Natural killer cell (primary cell): ENCODE results near the gene CHEK1. TPM values are rescaled to one million over a fixed set of nuclear protein-coding genes. Genes with fewer than 3 reads are reported as not detected.

Experiments used
- ATAC-seq, 3 donors: fragments of 150-1000 bp in 2 of 3; fragments of 200-7000 bp in 1 of 3; cut with Tn5 transposase; 1 replicate in 1 of 3; 2 replicates in 2 of 3; pipeline ENCODE4 v1.10.0; 2021; ENCODE audit warnings: mild to moderate bottlenecking in 2 of 3, moderate library complexity in 2 of 3
- DNase-seq, 2 donors: peaks; one replicate each; pipeline versions ENCODE4 v3.0.0 to v3.0.0-alpha.2; 2013 to 2021; ENCODE audit warnings: mixed read lengths in 1 of 2
- H3K27ac ChIP-seq: one replicate; pipeline ENCODE4 v1.5.1; 2013; ENCODE audit warnings: mild to moderate bottlenecking, low read length
- H3K27me3 ChIP-seq: one replicate; pipeline ENCODE4 v1.6.1; 2013; ENCODE audit warnings: low read length; ENCODE audit not compliant: control insufficient read depth, insufficient read depth
- H3K36me3 ChIP-seq: one replicate; pipeline ENCODE4 v1.6.1; 2013; ENCODE audit warnings: low read length; ENCODE audit not compliant: control insufficient read depth, insufficient read depth
- H3K4me1 ChIP-seq: one replicate; pipeline ENCODE4 v1.6.1; 2013; ENCODE audit warnings: low read length; ENCODE audit not compliant: control insufficient read depth, insufficient read depth
- H3K4me3 ChIP-seq: one replicate; pipeline ENCODE4 v1.5.1; 2013; ENCODE audit warnings: low read length
- H3K9me3 ChIP-seq: one replicate; pipeline ENCODE4 v1.6.1; 2013; ENCODE audit warnings: low read length; ENCODE audit not compliant: control insufficient read depth, insufficient read depth
- H3K27ac Mint-ChIP-seq, 2 donors: one replicate each; pipeline ENCODE4 v1.8.0; 2022; ENCODE audit warnings: mild to moderate bottlenecking in 2 of 2, mixed read lengths in 2 of 2, moderate library complexity in 1 of 2
- H3K27me3 Mint-ChIP-seq, 2 donors: one replicate each; pipeline ENCODE4 v1.8.0; 2022; ENCODE audit warnings: low read depth in 2 of 2, mixed read lengths in 2 of 2
- H3K36me3 Mint-ChIP-seq: one replicate; pipeline ENCODE4 v1.8.0; 2022; ENCODE audit warnings: mixed read lengths
- H3K4me1 Mint-ChIP-seq, 2 donors: one replicate each; pipeline ENCODE4 v1.8.0; 2022; ENCODE audit warnings: mixed read lengths in 2 of 2
- H3K4me3 Mint-ChIP-seq: one replicate; pipeline ENCODE4 v1.8.0; 2022; ENCODE audit warnings: mild to moderate bottlenecking, moderate library complexity, mixed read lengths
- H3K9me3 Mint-ChIP-seq, 2 donors: one replicate each; pipeline ENCODE4 v1.8.0; 2022; ENCODE audit warnings: mixed read lengths in 2 of 2
- WGBS: methylation state at CpG from one replicate; pipeline ENCODE4 v1.1.7; 2013; ENCODE audit warnings: missing lambda C conversion rate; ENCODE audit not compliant: insufficient coverage; 5-methylcytosine and 5-hydroxymethylcytosine counted together
- intact Hi-C: fragments of 100-400 bp; cut with micrococcal nuclease; formaldehyde crosslinking; loops from one replicate; pipeline ENCODE4 v1.14.2; 2022
- total RNA-seq, 4 donors: library from RNA; stranded (reverse); fragments of 120-200 nt in 1 of 4; gene quantifications; one replicate each; pipeline versions ENCODE4 v1.2.3 to v1.2.4, GENCODE V29; 2013 to 2022
- TF ChIP-seq, protein P1 (sequence below): fragments of 200-600 bp; IDR thresholded peaks from one replicate; pipeline ENCODE4 v1.8.0; 2022; ENCODE audit warnings: antibody characterized with exemption

CHEK1 gene
- total RNA-seq, 3 donors from 2014 or later (not counting 1 experiment from before 2014, with no cell fraction given) = 8.9 to 11.4 (median 10.1) TPM

DNA sequence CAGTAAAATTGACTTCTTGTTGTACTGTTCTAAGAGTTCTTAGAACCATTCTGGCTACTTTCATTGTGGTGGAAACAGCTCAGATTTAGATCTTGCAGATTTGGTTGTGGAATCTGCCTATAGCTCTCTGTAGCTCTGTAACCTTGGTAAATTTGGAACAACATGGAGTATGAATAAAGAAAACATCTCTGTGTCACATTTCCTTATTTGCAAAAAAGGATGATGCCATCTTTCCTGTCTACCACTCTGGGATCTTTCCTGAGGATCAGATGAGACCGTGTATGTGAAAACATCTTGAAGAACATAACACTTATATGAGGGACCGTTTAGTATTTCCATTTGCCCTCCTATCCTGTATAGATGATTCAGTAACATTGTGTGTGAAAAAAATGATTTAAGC is 46.6 kb downstream of the CHEK1 start:
- Mint-ChIP-seq H3K36me3 (no peaks in the 10 kb centered on the region), H3K27ac (no peak overlapping the region), H3K4me1 (no peaks in the 10 kb centered on the region), H3K9me3 (no peaks in the 10 kb centered on the region), H3K27me3 (no peaks in the 10 kb centered on the region), H3K4me3 (no peak overlapping the region)
- H3K27me3 ChIP-seq = no peaks in the 10 kb centered on the region
- ATAC-seq (no peak), DNase-seq (no peak)
- TF ChIP-seq, protein P1, sequence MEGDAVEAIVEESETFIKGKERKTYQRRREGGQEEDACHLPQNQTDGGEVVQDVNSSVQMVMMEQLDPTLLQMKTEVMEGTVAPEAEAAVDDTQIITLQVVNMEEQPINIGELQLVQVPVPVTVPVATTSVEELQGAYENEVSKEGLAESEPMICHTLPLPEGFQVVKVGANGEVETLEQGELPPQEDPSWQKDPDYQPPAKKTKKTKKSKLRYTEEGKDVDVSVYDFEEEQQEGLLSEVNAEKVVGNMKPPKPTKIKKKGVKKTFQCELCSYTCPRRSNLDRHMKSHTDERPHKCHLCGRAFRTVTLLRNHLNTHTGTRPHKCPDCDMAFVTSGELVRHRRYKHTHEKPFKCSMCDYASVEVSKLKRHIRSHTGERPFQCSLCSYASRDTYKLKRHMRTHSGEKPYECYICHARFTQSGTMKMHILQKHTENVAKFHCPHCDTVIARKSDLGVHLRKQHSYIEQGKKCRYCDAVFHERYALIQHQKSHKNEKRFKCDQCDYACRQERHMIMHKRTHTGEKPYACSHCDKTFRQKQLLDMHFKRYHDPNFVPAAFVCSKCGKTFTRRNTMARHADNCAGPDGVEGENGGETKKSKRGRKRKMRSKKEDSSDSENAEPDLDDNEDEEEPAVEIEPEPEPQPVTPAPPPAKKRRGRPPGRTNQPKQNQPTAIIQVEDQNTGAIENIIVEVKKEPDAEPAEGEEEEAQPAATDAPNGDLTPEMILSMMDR = no peak
- 100% methylated on average over 1 of the region's 2 CpGs for WGBS
- no peaks in the 10 kb centered on the region for H3K36me3 ChIP-seq
- no peak overlapping the region for H3K27ac ChIP-seq
- intact Hi-C loops = no loop called here
- no peak overlapping the region for H3K4me3 ChIP-seq
- no peaks in the 10 kb centered on the region for H3K4me1 ChIP-seq
- no peaks in the 10 kb centered on the region for H3K9me3 ChIP-seq

DNA sequence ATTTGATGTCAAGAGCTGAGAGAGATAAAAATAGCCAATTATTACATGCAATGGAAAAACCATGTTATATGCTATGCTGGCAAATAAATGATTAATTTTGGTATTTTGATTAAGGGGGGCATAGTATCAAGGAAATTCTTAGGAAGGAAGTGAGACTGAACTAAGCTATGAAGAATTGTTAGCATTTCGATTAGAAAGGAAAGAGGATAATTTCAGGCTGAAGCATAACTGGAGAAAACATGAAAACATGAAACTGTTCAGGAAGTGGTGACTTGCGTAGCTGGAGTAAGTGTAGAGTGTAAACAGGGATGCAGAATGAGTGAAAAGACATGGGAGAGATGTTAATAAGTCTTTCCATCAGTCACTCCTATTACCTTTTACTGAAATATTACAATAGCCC is 49.2 kb downstream of the CHEK1 start:
- Mint-ChIP-seq H3K9me3 (no peaks in the 10 kb centered on the region), H3K27ac (no peak overlapping the region), H3K4me1 (no peaks in the 10 kb centered on the region), H3K27me3 (no peaks in the 10 kb centered on the region), H3K36me3 (no peaks in the 10 kb centered on the region), H3K4me3 (no peak overlapping the region)
- H3K4me1 ChIP-seq = no peaks in the 10 kb centered on the region
- intact Hi-C loops = no loop called here
- ATAC-seq (no peak), DNase-seq (no peak)
- no peaks in the 10 kb centered on the region for H3K27me3 ChIP-seq
- no peaks in the 10 kb centered on the region for H3K36me3 ChIP-seq
- no peak overlapping the region for H3K27ac ChIP-seq
- no peak overlapping the region for H3K4me3 ChIP-seq
- no peaks in the 10 kb centered on the region for H3K9me3 ChIP-seq
- 75% methylated on average over 2 of the region's 2 CpGs for WGBS
- TF ChIP-seq, protein P1 = no peak

DNA sequence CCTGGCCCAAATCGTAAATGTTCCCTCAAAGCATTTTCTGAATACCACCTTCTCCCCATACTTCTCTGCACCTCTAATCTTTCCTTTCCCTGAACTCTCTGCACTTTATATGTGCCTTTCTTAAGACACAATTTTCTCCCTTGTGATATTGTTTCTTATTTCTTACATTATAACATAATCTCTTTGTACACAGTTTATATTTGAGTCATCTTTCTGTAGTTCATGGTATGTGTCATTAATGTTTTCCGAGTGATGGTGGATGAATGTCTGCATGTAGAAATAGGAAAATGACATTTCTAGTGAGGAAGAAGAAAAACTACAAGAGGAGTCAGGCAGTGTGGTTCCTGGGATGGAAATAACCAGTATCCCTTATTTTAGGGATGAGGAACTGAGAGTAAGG is 50.2 kb downstream of the CHEK1 start:
- TF ChIP-seq, protein P1 = no peak
- Mint-ChIP-seq H3K36me3 (no peaks in the 10 kb centered on the region), H3K4me3 (no peak overlapping the region), H3K9me3 (no peaks in the 10 kb centered on the region), H3K27me3 (no peaks in the 10 kb centered on the region), H3K27ac (no peak overlapping the region), H3K4me1 (no peaks in the 10 kb centered on the region)
- DNase-seq (no peak), ATAC-seq (no peak)
- Histone ChIP-seq H3K4me3 (no peak overlapping the region), H3K9me3 (no peaks in the 10 kb centered on the region), H3K4me1 (no peaks in the 10 kb centered on the region), H3K36me3 (no peaks in the 10 kb centered on the region), H3K27me3 (no peaks in the 10 kb centered on the region), H3K27ac (no peak overlapping the region)
- intact Hi-C loops = no loop called here
- WGBS = 95% methylated on average over 2 of the region's 2 CpGs

DNA sequence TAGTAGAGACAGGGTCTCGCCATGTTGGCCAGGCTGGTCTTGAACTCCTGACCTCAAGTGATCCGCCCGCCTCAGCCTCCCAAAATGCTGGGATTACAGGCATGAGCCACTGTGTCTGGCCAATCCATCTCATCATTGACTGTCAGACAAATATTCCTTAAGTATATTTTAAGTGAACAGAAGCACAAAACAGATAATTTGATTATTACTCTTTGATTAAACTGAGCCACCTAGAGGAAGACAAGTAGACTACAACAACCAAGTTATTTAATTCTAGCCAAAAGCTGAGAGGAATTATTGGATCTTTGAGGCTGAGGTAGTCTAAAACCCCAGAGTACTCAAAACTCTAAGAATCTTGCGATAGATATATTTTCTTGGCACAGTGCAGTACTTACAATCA is 54.4 kb downstream of the CHEK1 start:
- TF ChIP-seq, protein P1 = no peak
- Histone ChIP-seq H3K9me3 (no peaks in the 10 kb centered on the region), H3K4me3 (no peak overlapping the region), H3K4me1 (no peaks in the 10 kb centered on the region), H3K27ac (no peak overlapping the region), H3K36me3 (no peaks in the 10 kb centered on the region), H3K27me3 (no peaks in the 10 kb centered on the region)
- Mint-ChIP-seq H3K9me3 (no peaks in the 10 kb centered on the region), H3K27ac (no peak overlapping the region), H3K4me3 (no peak overlapping the region), H3K36me3 (no peaks in the 10 kb centered on the region), H3K27me3 (no peaks in the 10 kb centered on the region), H3K4me1 (no peaks in the 10 kb centered on the region)
- DNase-seq = no peak
- no CpG with 5 or more reads among the region's 4 CpGs for WGBS
- no peak for ATAC-seq
- intact Hi-C loops = no loop called here
